Peyer's patch (tissue), 4 donors: Measurements from ENCODE around the gene ZNF283.

Experiments
- POLR2A ChIP-seq, 2 donors: fragments of 450-650 bp; IDR thresholded peaks; one replicate each; pipeline ENCODE4 v1.5.1; 2017; ENCODE audit warnings: antibody characterized with exemption in 2 of 2, mild to moderate bottlenecking in 2 of 2, moderate library complexity in 2 of 2
- TF ChIP-seq, protein P1 (sequence below), 6 experiments: fragments of 450-650 bp in 4 of 6; fragments of 200-600 bp in 2 of 6; sonication (generic) in 1 of 6; IDR thresholded peaks; one replicate each; pipeline ENCODE4 v1.5.1; 2017 to 2019; ENCODE audit warnings: antibody characterized with exemption in 6 of 6, mild to moderate bottlenecking in 3 of 6, moderate library complexity in 1 of 6

DNA sequence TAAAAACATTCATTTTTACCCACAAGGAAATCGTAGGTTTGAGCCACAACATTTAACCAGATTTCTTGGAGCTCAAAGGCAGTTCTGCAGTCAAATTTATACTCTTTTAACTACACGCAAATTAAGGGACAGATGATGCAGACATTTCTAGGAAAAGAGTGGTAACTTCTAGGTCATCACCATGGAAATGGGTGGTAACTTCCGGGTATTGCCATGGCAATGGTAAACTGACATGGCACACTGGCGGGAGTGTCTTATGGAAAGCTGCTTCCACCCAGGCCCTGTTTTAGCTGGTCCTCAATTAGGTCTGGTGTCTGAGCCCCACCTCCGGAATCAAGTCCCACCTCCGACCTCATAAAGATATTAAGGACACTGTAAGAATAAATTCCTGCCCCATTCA, 14.4 kb upstream of the ZNF283 start:
- TF ChIP-seq, protein P1, sequence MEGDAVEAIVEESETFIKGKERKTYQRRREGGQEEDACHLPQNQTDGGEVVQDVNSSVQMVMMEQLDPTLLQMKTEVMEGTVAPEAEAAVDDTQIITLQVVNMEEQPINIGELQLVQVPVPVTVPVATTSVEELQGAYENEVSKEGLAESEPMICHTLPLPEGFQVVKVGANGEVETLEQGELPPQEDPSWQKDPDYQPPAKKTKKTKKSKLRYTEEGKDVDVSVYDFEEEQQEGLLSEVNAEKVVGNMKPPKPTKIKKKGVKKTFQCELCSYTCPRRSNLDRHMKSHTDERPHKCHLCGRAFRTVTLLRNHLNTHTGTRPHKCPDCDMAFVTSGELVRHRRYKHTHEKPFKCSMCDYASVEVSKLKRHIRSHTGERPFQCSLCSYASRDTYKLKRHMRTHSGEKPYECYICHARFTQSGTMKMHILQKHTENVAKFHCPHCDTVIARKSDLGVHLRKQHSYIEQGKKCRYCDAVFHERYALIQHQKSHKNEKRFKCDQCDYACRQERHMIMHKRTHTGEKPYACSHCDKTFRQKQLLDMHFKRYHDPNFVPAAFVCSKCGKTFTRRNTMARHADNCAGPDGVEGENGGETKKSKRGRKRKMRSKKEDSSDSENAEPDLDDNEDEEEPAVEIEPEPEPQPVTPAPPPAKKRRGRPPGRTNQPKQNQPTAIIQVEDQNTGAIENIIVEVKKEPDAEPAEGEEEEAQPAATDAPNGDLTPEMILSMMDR (IDR thresholded peaks at IDR 0.05): no peak
- no peak for TF ChIP-seq POLR2A (IDR thresholded peaks at IDR 0.05)
